ENCODE measurements around the gene UAP1. TPM values are rescaled to one million over a fixed set of nuclear protein-coding genes. Genes with fewer than 3 reads are reported as not detected.

Gene UAP1
- total RNA-seq, 1 experiment from 2014 or later: 26.9 TPM

DNA sequence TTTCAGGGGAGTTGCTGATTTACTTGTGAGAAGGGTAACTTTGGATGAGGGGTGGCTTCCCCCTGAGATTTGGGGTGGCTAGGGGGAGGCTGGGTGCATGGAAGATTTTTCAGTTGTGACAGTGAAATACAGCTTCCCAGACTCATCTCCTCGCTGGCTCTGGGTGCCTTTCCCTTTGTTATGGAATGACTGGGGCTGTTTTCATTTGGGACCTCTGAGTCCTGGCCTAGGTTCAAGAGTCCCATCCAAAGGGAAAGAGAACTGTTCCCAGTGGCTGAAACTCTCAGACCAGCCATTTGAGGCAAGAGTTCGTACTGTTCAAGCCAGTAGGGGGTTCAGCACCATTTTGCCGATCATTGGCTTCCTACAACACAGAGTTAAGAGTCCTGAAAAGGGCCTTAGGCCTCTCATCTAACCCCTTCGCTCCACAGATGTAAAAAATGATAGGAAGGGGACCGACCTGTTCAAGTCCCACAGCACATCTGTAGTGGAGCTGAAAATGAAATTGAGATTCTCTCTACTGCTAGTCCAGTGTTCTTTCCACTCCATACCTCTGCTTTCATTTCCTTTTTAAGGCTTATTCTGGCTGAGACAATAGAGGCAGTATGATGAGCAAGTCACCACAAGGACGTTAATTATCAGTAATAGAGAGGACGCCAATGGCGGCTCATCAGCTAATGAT, 71.7 kb downstream of the UAP1 start:
- Histone ChIP-seq H2AFZ (ENCODE audit: low read length) (no peak overlapping the region), H2BK12ac (ENCODE audit: insufficient read length, low read depth, low read length) (no peak overlapping the region), H2AK5ac (ENCODE audit: insufficient read length, low read length) (no peak overlapping the region), H3K56ac (ENCODE audit: insufficient read length, low read depth, low read length) (no peak overlapping the region), H3K18ac (ENCODE audit: insufficient read length, low read depth, low read length) (no peak overlapping the region), H3K27me3 (ENCODE audit: insufficient read depth, low read length) (no peaks in the 10 kb centered on the region), H2BK15ac (ENCODE audit: low read depth, low read length) (no peak overlapping the region), H3K9me3 (ENCODE audit: control insufficient read depth, low read depth, low read length) (no peaks in the 10 kb centered on the region), H4K20me1 (ENCODE audit: control insufficient read depth, insufficient read depth, insufficient read length) (no peaks in the 10 kb centered on the region), H3K14ac (ENCODE audit: insufficient read depth, low read length) (no peak overlapping the region), H3K23me2 (ENCODE audit: insufficient read length, low read depth, low read length, poor library complexity, severe bottlenecking) (no peaks in the 10 kb centered on the region), H2BK20ac (ENCODE audit: low read depth, low read length, poor library complexity, severe bottlenecking) (no peak overlapping the region), H3K4me1 (ENCODE audit: insufficient read depth, low read length) (peaks cover 4% of the 10 kb centered on the region; the same call in 1 of the 2 replicates), H3K9ac (ENCODE audit: extremely low read depth, insufficient read length, low read length) (no peak overlapping the region), H4K8ac (replicated peaks; ENCODE audit: insufficient read length, low read depth, low read length) (no peak overlapping the region), H3T11ph (ENCODE audit: low read length) (no peak overlapping the region), H2BK5ac (ENCODE audit: insufficient read length, low read length) (no peak overlapping the region), H3K4me2 (ENCODE audit: insufficient read depth, insufficient read length, low read length) (no peak overlapping the region), H3K4ac (ENCODE audit: low read depth, low read length) (no peak overlapping the region), H3K23ac (ENCODE audit: insufficient read length, low read depth, low read length) (no peak overlapping the region), H3K79me2 (ENCODE audit: insufficient read depth, low read length) (no peaks in the 10 kb centered on the region), H4K91ac (ENCODE audit: insufficient read length, low read depth, low read length) (no peak overlapping the region), H2BK120ac (ENCODE audit: low read depth, low read length, poor library complexity, severe bottlenecking) (no peak overlapping the region), H3K79me1 (ENCODE audit: insufficient read depth, low read depth, low read length, poor library complexity, severe bottlenecking) (no peaks in the 10 kb centered on the region), H3K27ac (ENCODE audit: insufficient read length, low read depth, low read length) (no peak overlapping the region), H4K5ac (ENCODE audit: insufficient read length, low read depth, low read length) (no peak overlapping the region)
- no peak for DNase-seq
- TF ChIP-seq, protein P1, sequence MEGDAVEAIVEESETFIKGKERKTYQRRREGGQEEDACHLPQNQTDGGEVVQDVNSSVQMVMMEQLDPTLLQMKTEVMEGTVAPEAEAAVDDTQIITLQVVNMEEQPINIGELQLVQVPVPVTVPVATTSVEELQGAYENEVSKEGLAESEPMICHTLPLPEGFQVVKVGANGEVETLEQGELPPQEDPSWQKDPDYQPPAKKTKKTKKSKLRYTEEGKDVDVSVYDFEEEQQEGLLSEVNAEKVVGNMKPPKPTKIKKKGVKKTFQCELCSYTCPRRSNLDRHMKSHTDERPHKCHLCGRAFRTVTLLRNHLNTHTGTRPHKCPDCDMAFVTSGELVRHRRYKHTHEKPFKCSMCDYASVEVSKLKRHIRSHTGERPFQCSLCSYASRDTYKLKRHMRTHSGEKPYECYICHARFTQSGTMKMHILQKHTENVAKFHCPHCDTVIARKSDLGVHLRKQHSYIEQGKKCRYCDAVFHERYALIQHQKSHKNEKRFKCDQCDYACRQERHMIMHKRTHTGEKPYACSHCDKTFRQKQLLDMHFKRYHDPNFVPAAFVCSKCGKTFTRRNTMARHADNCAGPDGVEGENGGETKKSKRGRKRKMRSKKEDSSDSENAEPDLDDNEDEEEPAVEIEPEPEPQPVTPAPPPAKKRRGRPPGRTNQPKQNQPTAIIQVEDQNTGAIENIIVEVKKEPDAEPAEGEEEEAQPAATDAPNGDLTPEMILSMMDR (conservative IDR thresholded peaks at IDR 0.05): no peak
- Mint-ChIP-seq H3K27ac (peak overlapping the region in 1 of 3 experiments; percentile 22; a peak in 1 of 7 replicates), H3K4me1 (peaks cover 9 to 20% of the 10 kb centered on the region in 2 experiments), H3K27me3 (ENCODE audit: low read depth) (peaks cover 2% of the 10 kb centered on the region; the same call in 1 of the 2 replicates), H3K36me3 (ENCODE audit: insufficient read depth in 1 of 3, low read depth in 3 of 3) (no peaks in the 10 kb centered on the region), H3K4me3 (no peak overlapping the region), H3K9me3 (no peaks in the 10 kb centered on the region)
- WGBS (ENCODE audit: extremely low coverage, insufficient read length, low lambda C conversion rate): no CpG with 5 or more reads among the region's 8 CpGs

All from H9 (cell line).